A549 (cell line): ENCODE data around the gene OSBPL6.
"Not testable (repeated sequence)": the region's sequence is repeated elsewhere in the genome, so short reads cannot be mapped to it uniquely, and the experiment has no call there.

Source experiments
- BCL3 ChIP-seq: fragments of >200 bp; sonication (Bioruptor Twin); formaldehyde crosslinking; IDR thresholded peaks from 3 replicates; pipeline ENCODE4 v1.6.1; 2016
- CTCF ChIP-seq: fragments of >200 bp; sonication (Bioruptor Twin); formaldehyde crosslinking; IDR thresholded peaks from 3 replicates; pipeline ENCODE4 v1.5.1; 2016
- EP300 ChIP-seq, 2 experiments: fragments of >200 bp; sonication (Bioruptor Twin); formaldehyde crosslinking; IDR thresholded peaks; 2 replicates in 1 of 2; 3 replicates in 1 of 2; pipeline ENCODE4 v1.6.1; 2016 to 2017
- HOXA7 ChIP-seq: fragments of 250-450 bp; sonication (Bioruptor Pico); IDR thresholded peaks from 2 replicates; pipeline ENCODE4 v1.5.0; 2020; ENCODE audit warnings: mild to moderate bottlenecking, moderate library complexity
- JUNB ChIP-seq: fragments of >200 bp; sonication (Bioruptor Twin); formaldehyde crosslinking; IDR thresholded peaks from 2 replicates; pipeline ENCODE4 v1.6.1; 2016
- KDM1A ChIP-seq: fragments of 200-600 bp; sonication (generic); IDR thresholded peaks from 2 replicates; pipeline ENCODE4 v1.6.1; 2016; ENCODE audit warnings: low read depth, mild to moderate bottlenecking
- MAZ ChIP-seq: fragments of 150-350 bp; IDR thresholded peaks from 2 replicates; pipeline ENCODE4 v1.6.1; 2014; ENCODE audit warnings: antibody characterized with exemption, low read depth, low read length, borderline replicate concordance
- NPAS2 ChIP-seq: fragments of 250-450 bp; sonication (Bioruptor Pico); IDR thresholded peaks from 2 replicates; pipeline ENCODE4 v1.8.0; 2022; ENCODE audit warnings: mild to moderate bottlenecking, moderate library complexity, borderline replicate concordance
- POLR2A ChIP-seq: IDR thresholded peaks from 2 replicates; pipeline ENCODE4 v1.6.1; 2012; ENCODE audit warnings: mild to moderate bottlenecking, low read length
- RCOR1 ChIP-seq: fragments of 150-350 bp; IDR thresholded peaks from 2 replicates; pipeline ENCODE4 v1.6.1; 2014; ENCODE audit warnings: antibody characterized with exemption, low read length, low read depth
- REST ChIP-seq: fragments of 200-600 bp; sonication (generic); IDR thresholded peaks from 2 replicates; pipeline ENCODE4 v1.6.1; 2016; ENCODE audit warnings: antibody characterized with exemption, mild to moderate bottlenecking, moderate library complexity
- SREBF2 ChIP-seq: fragments of 450-650 bp; IDR thresholded peaks from 2 replicates; pipeline ENCODE4 v1.6.1; 2014; ENCODE audit warnings: mild to moderate bottlenecking, moderate library complexity
- USF2 ChIP-seq: fragments of 450-650 bp; IDR thresholded peaks from 2 replicates; pipeline ENCODE4 v1.6.1; 2014; ENCODE audit warnings: antibody characterized with exemption

- not testable (repeated sequence) for TF ChIP-seq MAZ; SREBF2; CTCF; POLR2A; USF2; NPAS2; RCOR1; REST; JUNB; KDM1A; BCL3; HOXA7 (CRISPR knock-in tag); EP300 (IDR thresholded peaks at IDR 0.05)
Observed at GRCh38 chr2:178153878-178154277, 40.4 kb upstream of the OSBPL6 start.
